Heart right ventricle (tissue), 16 donors: ENCODE results near the gene ZNF827. TPM values are rescaled to one million over a fixed set of nuclear protein-coding genes. Genes with fewer than 3 reads are reported as not detected.

Source experiments
- ATAC-seq, 8 donors: fragments of 200-7000 bp; cut with Tn5 transposase; one replicate each; pipeline ENCODE4 v1.9.1; 2020; ENCODE audit warnings: mild to moderate bottlenecking in 8 of 8, moderate library complexity in 8 of 8, moderate number of reproducible peaks in 1 of 8
- DNase-seq, 2 donors: peaks; one replicate each; pipeline ENCODE4 v3.0.0-alpha.2; 2020
- H3K27ac ChIP-seq, 10 donors: fragments of 200-600 bp; sonication (generic) in 2 of 10; one replicate each; pipeline versions ENCODE4 v1.5.0 to v1.8.0; 2020 to 2022; ENCODE audit warnings: mild to moderate bottlenecking in 3 of 10
- H3K27me3 ChIP-seq, 7 donors: fragments of 200-600 bp; one replicate each; pipeline ENCODE4 v1.8.0; 2021 to 2022; ENCODE audit warnings: mild to moderate bottlenecking in 2 of 7
- H3K36me3 ChIP-seq, 9 donors: fragments of 200-600 bp; sonication (generic) in 1 of 9; one replicate each; pipeline versions ENCODE4 v1.5.0 to v1.8.0; 2020 to 2022; ENCODE audit warnings: mild to moderate bottlenecking in 2 of 9
- H3K4me1 ChIP-seq, 9 donors: fragments of 200-600 bp; sonication (generic) in 1 of 9; one replicate each; pipeline versions ENCODE4 v1.5.0 to v1.8.0; 2020 to 2022; ENCODE audit warnings: mild to moderate bottlenecking in 4 of 9
- H3K4me3 ChIP-seq, 10 donors: fragments of 200-600 bp; sonication (generic) in 2 of 10; one replicate each; pipeline versions ENCODE4 v1.5.0 to v1.8.0; 2020 to 2022; ENCODE audit warnings: mild to moderate bottlenecking in 7 of 10, moderate library complexity in 2 of 10
- H3K9me3 ChIP-seq, 11 donors: fragments of 200-600 bp in 10 of 11; sonication (generic) in 2 of 11; one replicate each; pipeline versions ENCODE4 v1.5.0 to v1.8.0; 2013 to 2022; ENCODE audit warnings: mild to moderate bottlenecking in 2 of 11, control low read depth in 1 of 11, moderate library complexity in 1 of 11
- WGBS, 2 donors: extraction: QIAGEN DNeasy Blood & Tissue Kit; methylation state at CpG; one replicate each; pipeline ENCODE4 v1.1.7; 2013; ENCODE audit warnings: inconsistent platforms in 1 of 2; 5-methylcytosine and 5-hydroxymethylcytosine counted together
- intact Hi-C, 10 donors: fragments of 100-400 bp; cut with DNase I; formaldehyde crosslinking; loops; one replicate each; pipeline versions ENCODE4 v1.11.1 to v1.14.2; 2022
- polyA plus RNA-seq, 2 donors: library from polyadenylated mRNA; stranded (reverse); fragments of 200-250 nt; gene quantifications; one replicate each; pipeline ENCODE4 v1.2.3, GENCODE V29; 2013
- total RNA-seq, 10 donors: library from RNA; stranded (reverse); fragmentation: NEBNext Ultra II Directional in 3 of 10; extraction: Animal tissue kit (Norgen Biotek cat#: 25700) in 3 of 10; gene quantifications; one replicate each; pipeline versions ENCODE4 v1.2.1 to v1.2.4, GENCODE V29; 2021 to 2023
- TF ChIP-seq, protein P1 (sequence below), 9 donors: fragments of 200-600 bp; sonication (generic) in 2 of 9; IDR thresholded peaks; one replicate each; pipeline versions ENCODE4 v1.5.0 to v1.8.0; 2021 to 2022; ENCODE audit warnings: antibody characterized with exemption in 9 of 9, mild to moderate bottlenecking in 5 of 9, moderate library complexity in 1 of 9
- donor health status: Arrhythmogenic right ventricular cardiomyopathy.
- donor health status: ischemic (EF 13 %, LVEDD 7.1; RV severe dilation, severe dysfunction).
- donor health status: healthy with polysubstance abuse.
- donor health status: DM: no; HTN: yes; CAD: no.
- donor health status: DM: no; HTN: no; CAD: no.
- donor health status: ischemic (EF 25% LVEDD 6.9; RV normal size, moderate dysfunction).
- donor health status: ischemic (EF 25% LVEDD 5.7; RV mildly dilated, moderate dysfunction).
- donor health status: healthy.
- donor health status: DM: yes; HTN: yes; CAD: no.
- donor health status: Ischemic cardiomyopathy.
- donor health status: ischemic (EF 35%, LVEDD 5.7; RV mildly dilated, moderate dysfunction).
- donor health status: nonischemic (EF 11% LVEDD 7.7; RV severe dilation, severe dysfunction).
- donor health status: DM: yes; HTN: yes; CAD: no.
- donor health status: PGD.
- donor health status: ischemic (EF 29% LVEDD 5.4; RV normal size, mild dysfunction).
- donor health status: nonischemic (EF 23%, LVEDD 6.1; RV moderate dilation, normal function).

The ZNF827 gene
- total and polyA plus RNA-seq, 12 donors, result 3.8 to 33.9 (median 19.3) TPM

DNA sequence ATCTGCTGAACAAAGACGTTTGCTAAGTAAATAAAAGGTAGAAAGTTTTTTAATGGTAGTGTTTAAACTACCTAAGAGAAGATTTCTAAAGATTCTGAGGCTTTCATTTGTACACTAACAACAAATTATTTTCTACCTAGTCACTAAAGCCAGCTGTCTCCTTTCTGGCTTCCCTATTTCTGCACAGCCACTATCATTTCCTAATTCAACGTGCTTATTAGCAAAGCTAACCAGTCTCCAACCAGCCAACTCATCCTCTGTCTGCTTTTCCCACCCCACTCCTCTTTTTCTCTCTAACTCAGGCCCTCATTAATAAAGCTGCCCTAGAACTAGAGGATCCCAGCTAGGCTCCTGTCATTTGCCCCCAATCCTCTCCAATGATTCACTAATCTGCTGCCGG is 118.2 kb downstream of the ZNF827 start:
- WGBS, 2 donors, result 76% methylated on average over 3 of the region's 3 CpGs
- Histone ChIP-seq H3K27ac (peak overlapping the region in 1 of 10 donors; percentile 34), H3K4me3 (no peak overlapping the region), H3K9me3 (no peaks in the 10 kb centered on the region), H3K4me1 (peaks cover 0 to 21% (median 14%) of the 10 kb centered on the region in 9 donors), H3K27me3 (no peaks in the 10 kb centered on the region), H3K36me3 (peaks cover 0 to 14% (median 0%) of the 10 kb centered on the region in 9 donors)
- ATAC-seq, result no peak
- TF ChIP-seq, protein P1, sequence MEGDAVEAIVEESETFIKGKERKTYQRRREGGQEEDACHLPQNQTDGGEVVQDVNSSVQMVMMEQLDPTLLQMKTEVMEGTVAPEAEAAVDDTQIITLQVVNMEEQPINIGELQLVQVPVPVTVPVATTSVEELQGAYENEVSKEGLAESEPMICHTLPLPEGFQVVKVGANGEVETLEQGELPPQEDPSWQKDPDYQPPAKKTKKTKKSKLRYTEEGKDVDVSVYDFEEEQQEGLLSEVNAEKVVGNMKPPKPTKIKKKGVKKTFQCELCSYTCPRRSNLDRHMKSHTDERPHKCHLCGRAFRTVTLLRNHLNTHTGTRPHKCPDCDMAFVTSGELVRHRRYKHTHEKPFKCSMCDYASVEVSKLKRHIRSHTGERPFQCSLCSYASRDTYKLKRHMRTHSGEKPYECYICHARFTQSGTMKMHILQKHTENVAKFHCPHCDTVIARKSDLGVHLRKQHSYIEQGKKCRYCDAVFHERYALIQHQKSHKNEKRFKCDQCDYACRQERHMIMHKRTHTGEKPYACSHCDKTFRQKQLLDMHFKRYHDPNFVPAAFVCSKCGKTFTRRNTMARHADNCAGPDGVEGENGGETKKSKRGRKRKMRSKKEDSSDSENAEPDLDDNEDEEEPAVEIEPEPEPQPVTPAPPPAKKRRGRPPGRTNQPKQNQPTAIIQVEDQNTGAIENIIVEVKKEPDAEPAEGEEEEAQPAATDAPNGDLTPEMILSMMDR (IDR thresholded peaks at IDR 0.05), result no peak
- DNase-seq, result no peak
- intact Hi-C loops, result loop anchor here in 1 of 10 donors (10.0 kb wide), 1 partner anchor 196 kb away; no protein-coding TSS in a partner anchor

DNA sequence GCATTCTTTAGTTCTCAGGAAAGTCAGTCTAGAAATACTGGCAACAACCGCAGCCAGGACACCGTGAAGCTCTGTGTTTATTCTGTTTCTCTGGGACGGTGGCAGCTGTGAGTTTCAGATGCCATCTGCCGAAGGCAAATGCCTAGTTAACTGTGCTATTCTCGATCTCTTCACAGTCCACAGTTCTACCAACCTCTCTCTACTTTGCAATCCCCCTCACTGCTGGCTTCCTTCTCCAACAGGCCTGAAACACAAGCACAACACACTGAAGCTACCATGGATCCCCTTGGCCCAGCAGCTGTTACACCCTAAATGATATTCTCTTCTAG is 118.8 kb downstream of the ZNF827 start:
- Histone ChIP-seq H3K4me1 (peaks cover 0 to 21% (median 14%) of the 10 kb centered on the region in 9 donors), H3K9me3 (no peaks in the 10 kb centered on the region), H3K36me3 (peaks cover 0 to 13% (median 0%) of the 10 kb centered on the region in 9 donors), H3K27ac (peak overlapping the region in 4 of 10 donors; percentile 23 to 36 (median 30)), H3K4me3 (no peak overlapping the region), H3K27me3 (no peaks in the 10 kb centered on the region)
- TF ChIP-seq, protein P1 (IDR thresholded peaks at IDR 0.05), result peak in 2 of 9 donors; percentile 13 to 23
- intact Hi-C loops, result loop anchor here in 1 of 10 donors (10.0 kb wide), 1 partner anchor 195 kb away; no protein-coding TSS in a partner anchor
- ATAC-seq (peak; percentile 7 to 88 (median 54)), DNase-seq (no peak)
- 32 to 40% methylated on average over 5 of the region's 5 CpGs for whole genome bisulfite sequencing, 2 donors

DNA sequence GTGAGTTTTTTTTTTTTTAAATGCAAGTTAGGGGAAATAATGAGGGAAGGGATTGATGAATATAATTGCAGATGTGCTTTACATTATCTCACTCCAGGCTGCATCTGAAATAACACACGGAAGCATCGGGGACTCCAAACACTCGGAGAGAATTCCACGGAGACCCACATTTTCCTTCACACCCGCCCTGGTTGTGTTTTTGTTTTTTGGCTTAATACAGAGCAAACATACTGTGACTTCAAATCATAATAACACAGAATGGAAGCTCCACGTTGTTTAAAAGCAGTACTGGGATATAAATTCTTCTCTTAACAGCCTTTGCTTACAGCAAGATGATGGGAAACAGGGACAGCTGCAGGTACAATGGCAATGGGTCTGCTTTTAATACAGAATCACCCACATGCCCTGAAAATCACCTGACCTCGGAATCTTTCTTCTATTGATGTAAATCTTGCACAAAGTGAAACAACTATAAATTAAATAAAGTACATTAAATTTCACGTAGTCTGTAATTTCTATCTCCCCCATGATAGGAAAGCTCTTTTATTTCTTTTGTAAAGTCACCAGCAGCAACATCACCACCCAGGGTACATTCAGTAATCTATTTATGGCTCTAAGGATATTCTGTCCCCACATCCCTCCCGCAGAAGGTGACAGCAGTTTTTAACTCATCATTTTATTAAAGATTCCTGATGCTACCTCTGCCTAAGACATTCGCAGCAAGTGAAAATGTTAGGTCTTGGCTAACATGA is 119.3 kb downstream of the ZNF827 start:
- intact Hi-C loops, result no loop called here
- 48 to 58% methylated on average over 10 of the region's 10 CpGs for WGBS, 2 donors
- Histone ChIP-seq H3K4me3 (no peak overlapping the region), H3K4me1 (peaks cover 0 to 21% (median 14%) of the 10 kb centered on the region in 9 donors), H3K27ac (peak overlapping the region in 2 of 10 donors; percentile 23 to 36), H3K27me3 (no peaks in the 10 kb centered on the region), H3K36me3 (peaks cover 0 to 15% (median 0%) of the 10 kb centered on the region in 9 donors), H3K9me3 (no peaks in the 10 kb centered on the region)
- ATAC-seq (peak in 5 of 8 donors; percentile 25 to 71 (median 55)), DNase-seq (no peak)
- TF ChIP-seq, protein P1 (IDR thresholded peaks at IDR 0.05), result no peak

DNA sequence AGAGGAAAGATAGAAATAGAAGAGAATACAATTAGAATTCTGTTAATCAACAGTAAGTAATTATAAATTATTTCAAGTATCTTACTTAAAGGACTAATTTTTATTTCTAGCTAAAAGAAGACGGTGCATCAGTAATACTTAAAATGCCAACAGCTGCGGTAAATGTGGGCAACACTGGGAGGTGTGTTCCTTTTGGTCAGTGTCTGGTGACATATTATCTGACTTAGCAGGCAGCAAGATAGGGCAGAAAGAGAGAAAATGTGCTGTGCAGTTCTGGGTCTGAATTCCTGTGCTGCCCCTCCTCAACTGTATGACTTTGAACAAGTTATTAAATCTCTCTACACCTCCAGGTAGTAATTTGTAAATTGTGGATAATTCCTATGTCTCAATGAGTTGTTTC is 120.6 kb downstream of the ZNF827 start:
- 98 to 100% methylated on average over 2 of the region's 2 CpGs for WGBS, 2 donors
- Histone ChIP-seq H3K27ac (no peak overlapping the region), H3K9me3 (no peaks in the 10 kb centered on the region), H3K36me3 (peaks cover 0 to 25% (median 0%) of the 10 kb centered on the region in 9 donors), H3K27me3 (no peaks in the 10 kb centered on the region), H3K4me3 (no peak overlapping the region), H3K4me1 (peaks cover 0 to 21% (median 14%) of the 10 kb centered on the region in 9 donors)
- ATAC-seq (no peak), DNase-seq (no peak)
- TF ChIP-seq, protein P1 (IDR thresholded peaks at IDR 0.05), result no peak
- intact Hi-C loops, result no loop called here
